Activated CD4-positive, alpha-beta memory T cell treated with anti-CD3 and anti-CD28 coated beads for 36 hours (primary cell): ENCODE results near the gene CSK. TPM values are rescaled to one million over a fixed set of nuclear protein-coding genes. Genes with fewer than 3 reads are reported as not detected.
A peak's percentile ranks its signal among the peaks of the same experiment; 100 is the strongest.

ENCODE experiments used
- CTCF ChIA-PET: fragments of 350-600 bp; sonication (Branson Sonifier 250); formaldehyde crosslinking; loops from one replicate; lab custom pipeline; 2021; ENCODE audit warnings: antibody characterized with exemption, inconsistent platforms; lab: Charles Lee
- POLR2A ChIA-PET: fragments of 350-600 bp; sonication (Branson Sonifier 250); formaldehyde crosslinking; loops from one replicate; lab custom pipeline; 2021; ENCODE audit warnings: antibody characterized with exemption; lab: Charles Lee
- DNase-seq: peaks from one replicate; pipeline ENCODE4 v3.0.0-alpha.2; 2020
- H3K27ac Mint-ChIP-seq: one replicate; pipeline ENCODE4 v1.8.0; 2021; ENCODE audit warnings: mixed read lengths
- H3K27me3 Mint-ChIP-seq: one replicate; pipeline ENCODE4 v1.8.0; 2021; ENCODE audit warnings: mixed read lengths
- H3K36me3 Mint-ChIP-seq: one replicate; pipeline ENCODE4 v1.8.0; 2021; ENCODE audit warnings: mixed read lengths
- H3K4me1 Mint-ChIP-seq: one replicate; pipeline ENCODE4 v1.8.0; 2021; ENCODE audit warnings: low read depth, mixed read lengths
- H3K4me3 Mint-ChIP-seq: one replicate; pipeline ENCODE4 v1.8.0; 2021; ENCODE audit warnings: mild to moderate bottlenecking, mixed read lengths
- H3K9me3 Mint-ChIP-seq: one replicate; pipeline ENCODE4 v1.8.0; 2021; ENCODE audit warnings: mixed read lengths
- intact Hi-C: fragments of 100-400 bp; cut with micrococcal nuclease; formaldehyde crosslinking; loops from one replicate; pipeline ENCODE4 v1.15.1; 2023
- total RNA-seq, 2 experiments: library from RNA; stranded (reverse); gene quantifications; one replicate each; pipeline ENCODE4 v1.2.3, GENCODE V29; 2021

CSK gene
- total RNA-seq, 2 experiments from 2014 or later, result 260 to 262 TPM

- peak overlapping the region; percentile 88 for H3K27ac Mint-ChIP-seq
- H3K4me3 Mint-ChIP-seq, result peak overlapping the region; percentile 21
- CTCF ChIA-PET, result interaction anchor here (1.8 to 20.5 kb wide), 6 partner anchors 17 to 159 kb away, joined by 4 to 1220 read pairs (median 10); partner anchors contain the start of genes CSK and ULK3
- H3K4me1 Mint-ChIP-seq, result peaks cover 90% of the 10 kb centered on the region
- no peak for DNase-seq
- H3K36me3 Mint-ChIP-seq, result peaks cover 41% of the 10 kb centered on the region
- no peaks in the 10 kb centered on the region for H3K9me3 Mint-ChIP-seq
- intact Hi-C loops, result no loop called here
- POLR2A ChIA-PET, result interaction anchor here (0.9 to 9.4 kb wide), 2 partner anchors 16 to 20 kb away, joined by 4 to 116 read pairs; partner anchors contain the start of gene CSK
- no peaks in the 10 kb centered on the region for H3K27me3 Mint-ChIP-seq
Measured at GRCh38 chr15:74794970-74795349, 13.1 kb downstream of the CSK start.

- H3K27ac Mint-ChIP-seq, result peak overlapping the region; percentile 87
- peaks cover 44% of the 10 kb centered on the region for H3K36me3 Mint-ChIP-seq
- DNase-seq, result peak; percentile 72
- intact Hi-C loops, result loop anchor here (1.0 kb wide), 2 partner anchors 9 to 15 kb away; no protein-coding TSS in a partner anchor
- no peaks in the 10 kb centered on the region for H3K27me3 Mint-ChIP-seq
- POLR2A ChIA-PET, result interaction anchor here (0.9 to 2.8 kb wide), 4 partner anchors 9 to 23 kb away, joined by 3 to 15 read pairs (median 6); partner anchors contain the start of gene CSK
- CTCF ChIA-PET, result interaction anchor here (1.8 to 20.5 kb wide), 2 partner anchors 18 to 40 kb away, joined by 4 to 1220 read pairs; partner anchors contain the start of gene CSK
- H3K9me3 Mint-ChIP-seq, result no peaks in the 10 kb centered on the region
- peak overlapping the region; percentile 2 for H3K4me3 Mint-ChIP-seq
- H3K4me1 Mint-ChIP-seq, result peaks cover 86% of the 10 kb centered on the region
Measured at GRCh38 chr15:74795966-74796625, 14.2 kb downstream of the CSK start.

- H3K27ac Mint-ChIP-seq, result peak overlapping the region; percentile 91
- peaks cover 60% of the 10 kb centered on the region for H3K4me1 Mint-ChIP-seq
- no peak overlapping the region for H3K4me3 Mint-ChIP-seq
- no peaks in the 10 kb centered on the region for H3K9me3 Mint-ChIP-seq
- ChIA-PET POLR2A (interaction anchor here (0.6 to 2.8 kb wide), 7 partner anchors 11 to 27 kb away, joined by 3 to 12 read pairs (median 4); no protein-coding TSS in a partner anchor), CTCF (interaction anchor here (0.9 to 20.5 kb wide), 18 partner anchors 8 to 174 kb away, joined by 3 to 1220 read pairs (median 4); partner anchors contain the start of genes CPLX3, CSK, FAM219B and LMAN1L)
- H3K36me3 Mint-ChIP-seq, result peaks cover 51% of the 10 kb centered on the region
- intact Hi-C loops, result no loop called here
- no peaks in the 10 kb centered on the region for H3K27me3 Mint-ChIP-seq
- no peak for DNase-seq
Measured at GRCh38 chr15:74798388-74799254, 16.7 kb downstream of the CSK start.

GRCh38 chr15:74799255-74799855 is 17.5 kb downstream of the CSK start:
- peaks cover 57% of the 10 kb centered on the region for H3K36me3 Mint-ChIP-seq
- no peaks in the 10 kb centered on the region for H3K27me3 Mint-ChIP-seq
- ChIA-PET POLR2A (interaction anchor here (0.6 to 2.8 kb wide), 7 partner anchors 12 to 28 kb away, joined by 3 to 12 read pairs (median 4); no protein-coding TSS in a partner anchor), CTCF (interaction anchor here (0.6 to 20.5 kb wide), 26 partner anchors 8 to 182 kb away, joined by 3 to 1220 read pairs (median 4); partner anchors contain the start of genes CPLX3, CSK, FAM219B and LMAN1L)
- H3K9me3 Mint-ChIP-seq, result no peaks in the 10 kb centered on the region
- peaks cover 56% of the 10 kb centered on the region for H3K4me1 Mint-ChIP-seq
- intact Hi-C loops, result no loop called here
- DNase-seq, result peak; percentile 51
- no peak overlapping the region for H3K4me3 Mint-ChIP-seq
- H3K27ac Mint-ChIP-seq, result peak overlapping the region; percentile 91

GRCh38 chr15:74799856-74800558 is 18.1 kb downstream of the CSK start:
- peak overlapping the region; percentile 91 for H3K27ac Mint-ChIP-seq
- H3K4me1 Mint-ChIP-seq, result peaks cover 49% of the 10 kb centered on the region
- intact Hi-C loops, result loop anchor here (1.0 kb wide), 4 partner anchors 11 to 165 kb away; no protein-coding TSS in a partner anchor
- CTCF ChIA-PET, result interaction anchor here (0.6 to 20.5 kb wide), 26 partner anchors 8 to 183 kb away, joined by 3 to 1220 read pairs (median 4); partner anchors contain the start of genes CPLX3, CSK, FAM219B and LMAN1L
- peak; percentile 93 for DNase-seq
- H3K4me3 Mint-ChIP-seq, result no peak overlapping the region
- H3K9me3 Mint-ChIP-seq, result no peaks in the 10 kb centered on the region
- H3K27me3 Mint-ChIP-seq, result no peaks in the 10 kb centered on the region
- POLR2A ChIA-PET, result interaction anchor here (0.7 to 2.8 kb wide), 5 partner anchors 12 to 29 kb away, joined by 3 to 12 read pairs (median 6); no protein-coding TSS in a partner anchor
- peaks cover 56% of the 10 kb centered on the region for H3K36me3 Mint-ChIP-seq

GRCh38 chr15:74800559-74801094 is 18.7 kb downstream of the CSK start:
- H3K4me1 Mint-ChIP-seq, result peaks cover 44% of the 10 kb centered on the region
- no peak for DNase-seq
- H3K4me3 Mint-ChIP-seq, result no peak overlapping the region
- peak overlapping the region; percentile 91 for H3K27ac Mint-ChIP-seq
- H3K9me3 Mint-ChIP-seq, result no peaks in the 10 kb centered on the region
- no peaks in the 10 kb centered on the region for H3K27me3 Mint-ChIP-seq
- ChIA-PET CTCF (interaction anchor here (1.2 to 20.5 kb wide), 5 partner anchors 23 to 170 kb away, joined by 4 to 1220 read pairs (median 11); partner anchors contain the start of gene CSK), POLR2A (interaction anchor here (1.7 to 2.8 kb wide), 3 partner anchors 13 to 29 kb away, joined by 6 to 12 read pairs (median 9); no protein-coding TSS in a partner anchor)
- intact Hi-C loops, result loop anchor here (1.0 kb wide), 4 partner anchors 11 to 165 kb away; no protein-coding TSS in a partner anchor
- H3K36me3 Mint-ChIP-seq, result peaks cover 56% of the 10 kb centered on the region

GRCh38 chr15:74801311-74801997 is 19.6 kb downstream of the CSK start:
- Mint-ChIP-seq H3K27ac (peak overlapping the region; percentile 42), H3K4me3 (no peak overlapping the region), H3K4me1 (peaks cover 37% of the 10 kb centered on the region), H3K27me3 (no peaks in the 10 kb centered on the region), H3K36me3 (peaks cover 54% of the 10 kb centered on the region), H3K9me3 (no peaks in the 10 kb centered on the region)
- DNase-seq, result no peak
- POLR2A ChIA-PET, result interaction anchor here (2.8 kb wide), 1 partner anchor 30 kb away, joined by 12 read pairs; no protein-coding TSS in a partner anchor
- CTCF ChIA-PET, result interaction anchor here (20.5 kb wide), 1 partner anchor 24 kb away, joined by 1220 read pairs; the partner anchor contains the start of gene CSK
- intact Hi-C loops, result no loop called here

GRCh38 chr15:74802290-74802689 is 20.4 kb downstream of the CSK start:
- ChIA-PET POLR2A (no interaction called here), CTCF (interaction anchor here (20.5 kb wide), 1 partner anchor 25 kb away, joined by 1220 read pairs; the partner anchor contains the start of gene CSK)
- H3K4me3 Mint-ChIP-seq, result no peak overlapping the region
- peaks cover 35% of the 10 kb centered on the region for H3K4me1 Mint-ChIP-seq
- peaks cover 54% of the 10 kb centered on the region for H3K36me3 Mint-ChIP-seq
- no peak for DNase-seq
- no peak overlapping the region for H3K27ac Mint-ChIP-seq
- H3K9me3 Mint-ChIP-seq, result no peaks in the 10 kb centered on the region
- intact Hi-C loops, result no loop called here
- H3K27me3 Mint-ChIP-seq, result no peaks in the 10 kb centered on the region

GRCh38 chr15:74802862-74803447 is 21.1 kb downstream of the CSK start:
- no peak for DNase-seq
- intact Hi-C loops, result no loop called here
- no peak overlapping the region for H3K4me3 Mint-ChIP-seq
- H3K36me3 Mint-ChIP-seq, result peaks cover 53% of the 10 kb centered on the region
- POLR2A ChIA-PET, result no interaction called here
- peaks cover 32% of the 10 kb centered on the region for H3K4me1 Mint-ChIP-seq
- no peak overlapping the region for H3K27ac Mint-ChIP-seq
- CTCF ChIA-PET, result interaction anchor here (20.5 kb wide), 1 partner anchor 25 kb away, joined by 1220 read pairs; the partner anchor contains the start of gene CSK
- no peaks in the 10 kb centered on the region for H3K9me3 Mint-ChIP-seq
- no peaks in the 10 kb centered on the region for H3K27me3 Mint-ChIP-seq
